GM13976 (cell line): ENCODE results near the gene CES5A.

Source experiments
- DNase-seq: peaks from one replicate; pipeline ENCODE4 v3.0.0; 2012; ENCODE audit warnings: low spot score
- CTCF ChIP-seq: IDR thresholded peaks from 2 replicates; pipeline ENCODE4 v1.5.1; 2012; ENCODE audit warnings: borderline replicate concordance, mild to moderate bottlenecking; ENCODE audit not compliant: insufficient read depth; ENCODE audit errors: extremely low read depth, missing control alignments, control extremely low read depth
- in situ Hi-C: fragments of 300-500 bp; cut with MboI; formaldehyde crosslinking; loops from one replicate; pipeline ENCODE4 v1.12.0; 2022; ENCODE audit warnings: low sequenced_read_pairs, mixed read lengths, inconsistent platforms; ENCODE audit not compliant: unreplicated experiment

CES5A gene

DNA sequence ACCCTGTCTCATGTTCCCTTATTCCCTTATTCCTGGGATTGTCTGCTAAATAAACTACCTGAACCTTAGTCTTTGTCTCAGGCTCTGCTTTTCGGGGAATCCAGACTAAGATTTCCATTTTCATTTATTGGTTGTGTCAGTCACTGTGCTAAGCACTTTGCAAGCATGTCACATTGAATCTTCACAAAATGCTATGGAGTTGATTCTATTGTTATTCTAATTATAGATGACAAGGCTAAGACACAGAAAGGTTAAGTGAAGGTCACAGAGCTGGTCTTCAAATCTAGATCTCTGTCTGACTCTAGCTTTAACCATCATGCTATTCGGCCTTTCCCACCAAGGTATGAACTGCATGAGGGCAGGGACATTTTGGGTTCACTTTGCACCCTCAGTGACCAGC lies 13.4 kb upstream of the CES5A start:
- in situ Hi-C loops, result no loop called here
- no peak for DNase-seq
- no peak for TF ChIP-seq CTCF

GRCh38 chr16:55876854-55877253 lies 1.7 kb upstream of the CES5A start:
- TF ChIP-seq CTCF, result no peak
- DNase-seq, result no peak
- in situ Hi-C loops, result no loop called here

- TF ChIP-seq CTCF, result no peak
- DNase-seq, result no peak
- in situ Hi-C loops, result loop anchor here (25.0 kb wide), 1 partner anchor 411 kb away; no protein-coding TSS in a partner anchor
Observed at GRCh38 chr16:55873122-55873521, 2.1 kb downstream of the CES5A start.

GRCh38 chr16:55872130-55872529 lies 3.0 kb downstream of the CES5A start:
- in situ Hi-C loops, result loop anchor here (25.0 kb wide), 1 partner anchor 410 kb away; no protein-coding TSS in a partner anchor

GRCh38 chr16:55871411-55872038 lies 3.6 kb downstream of the CES5A start:
- DNase-seq, result no peak
- in situ Hi-C loops, result loop anchor here (25.0 kb wide), 1 partner anchor 409 kb away; no protein-coding TSS in a partner anchor
- TF ChIP-seq CTCF, result no peak

More at GRCh38 chr16:55872130-55872529, 3.0 kb downstream of the CES5A start:
- TF ChIP-seq CTCF, result no peak
- no peak for DNase-seq

DNA sequence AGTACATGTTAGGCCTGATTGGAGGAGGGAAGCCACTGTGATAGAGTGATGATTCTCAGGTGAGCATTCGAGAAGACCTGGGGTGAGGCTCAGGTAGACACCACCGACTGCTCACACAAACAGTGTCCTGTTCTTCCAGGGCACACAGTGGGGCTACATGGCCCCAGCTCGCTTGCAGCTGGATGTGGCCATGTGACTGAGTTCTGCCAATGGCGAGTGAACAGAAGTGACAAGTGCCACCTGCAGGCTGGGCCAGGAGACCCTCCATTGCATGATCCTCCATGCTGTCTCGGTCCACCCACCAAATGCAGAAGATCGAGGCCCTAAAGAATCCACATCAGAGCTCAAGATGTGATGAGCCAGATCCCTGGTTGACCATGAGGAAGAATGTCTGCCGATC lies 6.2 kb downstream of the CES5A start:
- no peak for DNase-seq
- TF ChIP-seq CTCF, result no peak
- in situ Hi-C loops, result loop anchor here (25.0 kb wide), 1 partner anchor 407 kb away; no protein-coding TSS in a partner anchor
